Stromal cell of bone marrow (primary cell): Measurements from ENCODE around the gene MOAP1.
"Not testable (repeated sequence)": the region's sequence is repeated elsewhere in the genome, so short reads cannot be mapped to it uniquely, and the experiment has no call there.

Source experiments
- DNase-seq: peaks from one replicate; pipeline ENCODE4 v3.0.0-alpha.2; 2012; ENCODE audit warnings: low read depth

Gene MOAP1

DNA sequence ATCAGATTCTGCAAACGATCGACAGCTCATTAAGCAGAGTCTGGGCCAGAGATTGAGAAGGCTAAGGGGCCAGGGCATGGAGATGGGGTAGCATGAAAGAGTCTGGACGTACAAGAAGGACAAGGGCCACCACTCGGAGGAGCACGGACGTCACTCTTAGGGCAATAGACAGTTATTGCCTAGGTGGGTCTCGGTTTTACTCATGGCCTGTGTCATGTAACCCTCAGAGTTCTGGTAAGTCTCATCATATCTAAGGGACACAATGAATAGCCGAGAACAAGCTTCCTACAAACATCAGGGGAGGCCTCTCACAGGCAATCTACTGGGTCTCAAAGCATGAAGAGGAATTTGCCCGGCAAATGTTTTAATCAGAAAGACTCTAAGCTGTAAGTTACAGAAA is 38.6 kb downstream of the MOAP1 start:
- no peak for DNase-seq

DNA sequence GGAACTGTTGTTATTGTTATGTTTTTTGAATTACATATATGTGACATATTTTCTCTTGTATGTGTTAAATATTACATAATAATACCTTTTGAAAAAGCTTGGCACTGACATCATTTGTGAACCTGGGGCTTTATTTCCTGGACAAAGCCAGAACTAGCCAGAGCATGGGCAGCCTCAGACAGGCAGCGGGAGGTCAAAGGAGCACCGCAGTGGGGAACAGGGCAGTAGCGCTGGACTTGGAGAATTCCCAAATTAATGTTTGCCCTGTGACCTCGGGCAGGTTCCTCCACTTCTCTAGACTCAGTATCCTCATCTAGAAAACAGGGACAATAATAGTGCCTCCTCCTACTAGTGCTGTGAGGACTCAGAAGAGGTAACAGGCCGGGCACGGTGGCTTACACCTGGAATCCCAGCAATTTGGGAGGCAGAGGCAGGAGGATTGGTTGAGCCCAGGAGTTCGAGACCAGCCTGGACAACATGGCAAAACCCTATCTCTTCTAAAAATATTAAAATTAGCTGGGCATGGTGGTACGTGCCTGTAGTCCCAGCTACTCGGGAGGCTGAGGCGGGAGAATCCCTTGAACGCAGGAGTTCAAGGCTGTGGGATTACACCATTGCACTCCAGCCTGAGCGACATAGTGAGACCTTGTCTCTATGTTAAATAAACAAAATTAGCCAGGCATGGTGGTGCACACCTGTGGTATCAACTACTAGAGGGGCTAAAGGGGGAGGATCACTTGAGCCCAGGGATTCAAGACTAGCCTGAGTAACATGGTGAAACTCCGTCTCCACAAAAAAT is 41.6 kb downstream of the MOAP1 start:
- DNase-seq: no peak

- no peak for DNase-seq
Observed at GRCh38 chr14:93137864-93138263, 46.8 kb downstream of the MOAP1 start.

GRCh38 chr14:93136508-93136907 is 48.2 kb downstream of the MOAP1 start:
- DNase-seq: not testable (repeated sequence)

DNA sequence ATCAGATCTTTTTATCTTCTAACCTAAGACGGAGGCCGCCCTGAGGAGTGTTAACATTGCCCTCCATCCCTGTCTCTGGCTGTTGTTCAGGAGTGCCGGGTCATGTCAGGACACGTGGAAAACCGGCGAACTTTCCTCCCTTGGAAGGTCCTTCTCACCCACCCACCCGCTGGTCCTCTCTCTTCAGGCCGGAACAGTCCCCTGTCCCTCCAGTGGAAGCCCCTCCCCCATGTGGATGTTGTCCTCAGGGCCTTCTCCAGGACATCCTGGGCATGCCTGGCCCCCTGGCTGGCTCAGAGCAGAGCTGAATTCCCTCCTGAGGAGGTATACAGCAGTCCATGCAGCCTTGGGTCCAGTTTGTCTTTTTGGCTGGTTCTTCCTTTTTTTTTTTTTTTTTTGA is 48.7 kb downstream of the MOAP1 start:
- DNase-seq: no peak

DNA sequence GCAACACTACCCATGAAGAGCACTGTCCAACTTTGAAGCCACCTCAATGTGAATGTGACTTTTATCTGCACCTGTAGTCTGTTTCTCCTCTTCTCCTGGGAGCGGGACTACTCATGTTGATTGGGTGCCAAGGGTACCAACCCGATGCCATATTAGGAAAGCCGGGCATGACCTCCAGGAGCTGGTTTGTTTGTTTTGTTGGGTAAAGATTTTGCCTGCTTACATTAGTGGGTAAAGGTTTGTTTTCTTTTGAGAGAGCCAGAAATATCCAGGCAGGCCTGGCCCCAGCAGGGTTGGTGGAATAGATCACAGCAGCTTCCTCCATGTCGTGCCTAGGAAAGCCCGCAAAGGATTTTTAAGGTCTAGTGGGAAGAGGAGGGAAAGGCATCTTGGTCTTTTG is 49.3 kb downstream of the MOAP1 start:
- DNase-seq: no peak

DNA sequence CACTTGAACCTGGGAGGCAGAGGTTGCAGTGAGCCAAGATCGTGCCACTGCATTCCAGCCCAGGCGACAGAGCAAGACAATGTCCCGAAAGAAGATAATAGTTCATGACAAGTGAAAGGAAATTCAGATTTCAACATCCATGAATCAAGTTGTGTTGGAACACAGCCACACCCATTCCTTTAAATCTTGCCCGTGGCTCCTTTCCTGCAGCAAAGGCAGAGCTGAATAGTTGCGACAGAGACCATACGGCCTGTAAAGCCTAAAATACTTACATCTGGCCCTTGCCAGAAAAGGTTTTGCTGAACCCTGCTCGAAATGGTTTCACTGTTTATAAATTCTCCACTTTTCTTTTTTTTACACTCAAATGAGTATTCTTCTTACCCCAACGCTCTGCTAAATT is 51.2 kb downstream of the MOAP1 start:
- DNase-seq: peak; percentile 45

GRCh38 chr14:93132472-93133065 is 52.1 kb downstream of the MOAP1 start:
- peak; percentile 35 for DNase-seq
